DND-41 (cell line): Measurements from ENCODE around the gene DOCK9.

ENCODE experiments used
- ATAC-seq: fragments of 200-7000 bp; cut with Tn5 transposase; 3 replicates; pipeline ENCODE4 v1.9.1; 2021; ENCODE audit warnings: low read depth; ENCODE audit not compliant: insufficient read depth
- DNase-seq: peaks from one replicate; pipeline ENCODE4 v3.0.0-alpha.2; 2020
- H2AFZ ChIP-seq: 2 replicates; pipeline ENCODE4 v1.6.0; 2012; ENCODE audit warnings: low read depth, low read length
- H3K27ac ChIP-seq: 2 replicates; pipeline ENCODE4 v1.5.1; 2012; ENCODE audit warnings: low read length, inconsistent platforms
- H3K27me3 ChIP-seq: fragments of 200-600 bp; sonication (generic); 2 replicates; pipeline ENCODE4 v1.6.0; 2012; ENCODE audit warnings: low read length, mild to moderate bottlenecking, inconsistent platforms; ENCODE audit not compliant: insufficient read depth, poor library complexity
- H3K36me3 ChIP-seq: 2 replicates; pipeline ENCODE4 v1.5.1; 2012; ENCODE audit warnings: low read length, inconsistent platforms; ENCODE audit not compliant: insufficient read depth
- H3K4me1 ChIP-seq: 2 replicates; pipeline ENCODE4 v1.5.1; 2012; ENCODE audit warnings: mild to moderate bottlenecking, low read length; ENCODE audit not compliant: insufficient read depth
- H3K4me2 ChIP-seq: 2 replicates; pipeline ENCODE4 v1.6.0; 2012; ENCODE audit warnings: mild to moderate bottlenecking, moderate library complexity, low read length, inconsistent platforms; ENCODE audit not compliant: insufficient read depth
- H3K4me3 ChIP-seq, 2 experiments: fragments of 200-600 bp in 1 of 2; shearing (Covaris generic) in 1 of 2; 2 replicates each; pipeline ENCODE4 v1.5.1; 2012 to 2016; ENCODE audit warnings: inconsistent platforms in 2 of 2, low read length in 2 of 2, mild to moderate bottlenecking in 2 of 2, low read depth in 1 of 2, moderate library complexity in 1 of 2
- H3K79me2 ChIP-seq: 2 replicates; pipeline ENCODE4 v1.6.0; 2012; ENCODE audit warnings: low read length, inconsistent platforms; ENCODE audit not compliant: insufficient read depth
- H3K9ac ChIP-seq: 2 replicates; pipeline ENCODE4 v1.6.0; 2012; ENCODE audit warnings: low read depth, mild to moderate bottlenecking, inconsistent platforms, low read length, moderate library complexity
- H3K9me3 ChIP-seq: 2 replicates; pipeline ENCODE4 v1.5.1; 2012; ENCODE audit warnings: low read length, moderate library complexity, mild to moderate bottlenecking, inconsistent platforms; ENCODE audit not compliant: insufficient read depth, severe bottlenecking
- H4K20me1 ChIP-seq: 2 replicates; pipeline ENCODE4 v1.6.0; 2012; ENCODE audit warnings: low read length; ENCODE audit not compliant: insufficient read depth
- CTCF ChIP-seq: IDR thresholded peaks from 2 replicates; pipeline ENCODE4 v1.5.1; 2012; ENCODE audit warnings: borderline replicate concordance, low read length, moderate library complexity, mild to moderate bottlenecking; ENCODE audit not compliant: poor library complexity, severe bottlenecking; ENCODE audit errors: extremely low read depth
- EZH2 ChIP-seq: IDR thresholded peaks from 3 replicates; pipeline ENCODE4 v1.6.1; 2012; ENCODE audit warnings: borderline replicate concordance, low read depth, mild to moderate bottlenecking, moderate library complexity, low read length, inconsistent platforms; ENCODE audit not compliant: severe bottlenecking

DOCK9 gene

GRCh38 chr13:98900442-98900841 lies 77.4 kb downstream of the DOCK9 start:
- no peak for TF ChIP-seq EZH2
- TF ChIP-seq CTCF, result no peak

GRCh38 chr13:98897706-98898105 lies 80.2 kb downstream of the DOCK9 start:
- Histone ChIP-seq H3K36me3 (peaks cover 49% of the 10 kb centered on the region), H3K4me1 (no peaks in the 10 kb centered on the region), H3K27ac (no peak overlapping the region), H3K4me2 (no peak overlapping the region), H3K9ac (no peak overlapping the region), H3K79me2 (no peaks in the 10 kb centered on the region), H3K4me3 (no peak overlapping the region), H2AFZ (no peak overlapping the region), H4K20me1 (no peaks in the 10 kb centered on the region), H3K9me3 (no peaks in the 10 kb centered on the region), H3K27me3 (no peaks in the 10 kb centered on the region)
- ATAC-seq (no peak), DNase-seq (no peak)
- TF ChIP-seq CTCF (no peak), EZH2 (no peak)

More at GRCh38 chr13:98900442-98900841, 77.4 kb downstream of the DOCK9 start:
- Histone ChIP-seq H3K4me3 (no peak overlapping the region), H3K9ac (no peak overlapping the region), H3K79me2 (no peaks in the 10 kb centered on the region), H3K36me3 (peaks cover 44% of the 10 kb centered on the region), H3K27ac (no peak overlapping the region), H2AFZ (no peak overlapping the region), H4K20me1 (no peaks in the 10 kb centered on the region), H3K27me3 (no peaks in the 10 kb centered on the region), H3K4me1 (no peaks in the 10 kb centered on the region), H3K9me3 (no peaks in the 10 kb centered on the region), H3K4me2 (no peak overlapping the region)
- ATAC-seq (no peak), DNase-seq (no peak)

- ATAC-seq (no peak), DNase-seq (no peak)
- H3K9me3 ChIP-seq, result no peaks in the 10 kb centered on the region
Measured at GRCh38 chr13:98896868-98897144, 81.1 kb downstream of the DOCK9 start.

More at GRCh38 chr13:98896868-98897144, 81.1 kb downstream of the DOCK9 start:
- no peak overlapping the region for H3K9ac ChIP-seq
- H2AFZ ChIP-seq, result no peak overlapping the region
- H3K4me1 ChIP-seq, result no peaks in the 10 kb centered on the region
- TF ChIP-seq EZH2, result no peak
- no peak for TF ChIP-seq CTCF
- no peaks in the 10 kb centered on the region for H4K20me1 ChIP-seq
- H3K36me3 ChIP-seq, result peaks cover 44% of the 10 kb centered on the region
- no peak overlapping the region for H3K27ac ChIP-seq
- H3K79me2 ChIP-seq, result no peaks in the 10 kb centered on the region
- no peaks in the 10 kb centered on the region for H3K27me3 ChIP-seq
- H3K4me3 ChIP-seq, result no peak overlapping the region
- no peak overlapping the region for H3K4me2 ChIP-seq
